Urinary bladder (tissue), 4 donors: ENCODE measurements around the gene KCTD19. TPM values are rescaled to one million over a fixed set of nuclear protein-coding genes. Genes with fewer than 3 reads are reported as not detected.

Source experiments
- DNase-seq: peaks from one replicate; pipeline ENCODE4 v3.0.0-alpha.2; 2015; ENCODE audit errors: extremely low spot score
- H3K27ac ChIP-seq: one replicate; pipeline ENCODE4 v1.5.1; 2013; ENCODE audit warnings: low read depth, mild to moderate bottlenecking, moderate library complexity
- H3K36me3 ChIP-seq: one replicate; pipeline ENCODE4 v1.6.1; 2013; ENCODE audit warnings: mild to moderate bottlenecking, moderate library complexity; ENCODE audit not compliant: insufficient read depth
- H3K4me1 ChIP-seq: one replicate; pipeline ENCODE4 v1.6.1; 2013; ENCODE audit warnings: mild to moderate bottlenecking, moderate library complexity; ENCODE audit not compliant: insufficient read depth
- H3K4me3 ChIP-seq: one replicate; pipeline ENCODE4 v1.5.1; 2013; ENCODE audit warnings: low read depth, low read length
- WGBS: extraction: QIAGEN DNeasy Blood & Tissue Kit; methylation state at CpG from one replicate; pipeline ENCODE4 v1.1.7; 2013; 5-methylcytosine and 5-hydroxymethylcytosine counted together
- polyA plus RNA-seq: library from polyadenylated mRNA; stranded (reverse); fragments of 200-250 nt; gene quantifications from one replicate; pipeline ENCODE4 v1.2.3, GENCODE V29; 2013
- total RNA-seq: library from RNA; depleted of rRNA; stranded (reverse); fragments of >200 nt; gene quantifications from one replicate; pipeline ENCODE4 v1.2.3, GENCODE V29; 2014
- donor health status: healthy with polysubstance abuse.
- donor health status: healthy.

The KCTD19 gene
- total and polyA plus RNA-seq, 2 donors: 0.14 to 1.1 TPM

- no peak for DNase-seq
- no peak overlapping the region for H3K4me3 ChIP-seq
- 94% methylated on average over 21 of the region's 21 CpGs for WGBS
- H3K27ac ChIP-seq: no peak overlapping the region
- H3K4me1 ChIP-seq: no peaks in the 10 kb centered on the region
- no peaks in the 10 kb centered on the region for H3K36me3 ChIP-seq
Observed at GRCh38 chr16:67283826-67284555, 42.5 kb downstream of the KCTD19 start.

GRCh38 chr16:67283039-67283825 is 43.3 kb downstream of the KCTD19 start:
- H3K27ac ChIP-seq: no peak overlapping the region
- no peak overlapping the region for H3K4me3 ChIP-seq
- H3K4me1 ChIP-seq: no peaks in the 10 kb centered on the region
- no peaks in the 10 kb centered on the region for H3K36me3 ChIP-seq
- 90% methylated on average over 7 of the region's 7 CpGs for WGBS
- no peak for DNase-seq

DNA sequence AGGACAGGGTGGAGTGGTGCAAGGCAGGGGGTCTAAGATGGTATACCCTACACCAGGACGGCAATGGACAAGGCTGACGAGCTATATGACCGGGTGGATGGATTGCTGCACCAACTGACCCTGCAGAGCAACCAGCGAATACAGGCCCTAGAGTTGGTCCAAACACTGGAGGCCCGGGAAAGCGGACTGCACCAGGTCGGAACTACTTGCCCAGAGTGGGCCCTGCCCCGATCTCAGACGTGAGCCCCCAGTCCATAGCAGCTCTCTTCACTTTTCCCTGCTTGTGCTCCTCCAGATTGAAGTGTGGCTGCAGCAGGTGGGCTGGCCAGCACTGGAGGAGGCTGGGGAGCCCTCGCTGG is 44.1 kb downstream of the KCTD19 start:
- Histone ChIP-seq H3K4me1 (no peaks in the 10 kb centered on the region), H3K36me3 (no peaks in the 10 kb centered on the region), H3K27ac (no peak overlapping the region), H3K4me3 (no peak overlapping the region)
- 97% methylated on average over 10 of the region's 10 CpGs for WGBS
- no peak for DNase-seq

- 93% methylated on average over 14 of the region's 14 CpGs for WGBS
- H3K27ac ChIP-seq: no peak overlapping the region
- H3K4me1 ChIP-seq: no peaks in the 10 kb centered on the region
- H3K36me3 ChIP-seq: no peaks in the 10 kb centered on the region
- DNase-seq: no peak
- H3K4me3 ChIP-seq: no peak overlapping the region
Observed at GRCh38 chr16:67281536-67282446, 44.8 kb downstream of the KCTD19 start.

- H3K4me3 ChIP-seq: no peak overlapping the region
- H3K36me3 ChIP-seq: no peaks in the 10 kb centered on the region
- no peak overlapping the region for H3K27ac ChIP-seq
- H3K4me1 ChIP-seq: no peaks in the 10 kb centered on the region
- WGBS: 92% methylated on average over 15 of the region's 15 CpGs
- no peak for DNase-seq
Observed at GRCh38 chr16:67280090-67281015, 46.2 kb downstream of the KCTD19 start.

DNA sequence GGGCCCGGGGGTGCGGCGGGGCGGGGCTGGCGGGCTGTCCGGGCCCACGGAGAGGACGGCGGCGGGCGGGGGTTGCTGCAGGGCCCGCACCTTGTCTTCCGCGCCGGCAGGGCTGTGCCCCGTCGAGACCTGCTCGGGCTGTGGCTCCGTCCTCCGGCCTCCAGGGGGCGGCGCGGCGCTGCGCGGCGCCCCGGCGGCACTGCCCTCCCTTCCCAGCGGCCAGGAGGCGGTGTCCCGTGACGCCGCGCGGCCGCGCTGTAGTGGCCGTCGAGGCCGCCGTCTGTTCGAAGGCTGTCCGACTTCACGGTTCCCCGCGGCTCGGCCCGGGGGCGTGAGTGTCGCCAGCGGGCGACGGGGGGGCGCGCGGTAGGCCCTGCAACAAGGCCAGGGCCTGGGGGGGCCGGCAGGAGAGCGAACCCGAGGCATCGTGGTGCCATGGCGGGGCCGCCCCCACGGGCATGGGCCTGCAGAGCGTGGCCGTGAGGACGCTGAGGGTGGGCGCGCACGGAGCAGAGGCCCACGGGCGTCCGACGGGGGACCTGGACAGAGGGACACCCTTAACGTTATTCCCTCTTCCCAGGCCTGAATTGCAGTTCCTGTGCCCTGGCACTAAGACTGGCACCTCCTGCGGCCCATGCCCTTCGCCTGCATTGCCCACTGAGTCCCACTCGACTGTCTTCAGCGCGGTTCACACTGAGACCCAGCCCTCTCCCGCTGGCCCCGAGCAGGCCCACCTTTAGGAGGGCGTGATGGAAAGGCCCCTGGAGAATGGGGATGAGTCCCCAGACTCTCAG is 47.0 kb downstream of the KCTD19 start, which contains the start of gene PLEKHG4:
PLEKHG4 (plus strand) TSS at position 237 of the 794 bp plus-strand sequence; CDS start at position 750, 513 bp downstream.
- H3K27ac ChIP-seq: no peak within 1 kb of the TSS
- H3K4me3 ChIP-seq: peak within 1 kb of the TSS; percentile 62
- DNase-seq: no peak
- H3K4me1 ChIP-seq: no peaks in the 10 kb centered on the region
- WGBS: 25% methylated on average over 82 of the region's 83 CpGs
- H3K36me3 ChIP-seq: no peaks in the 10 kb centered on the region

- DNase-seq: no peak
- Histone ChIP-seq H3K36me3 (no peaks in the 10 kb centered on the region), H3K27ac (no peak overlapping the region), H3K4me1 (no peaks in the 10 kb centered on the region), H3K4me3 (peak overlapping the region; percentile 62)
- WGBS: 4% methylated on average over 42 of the region's 42 CpGs
Observed at GRCh38 chr16:67278773-67279295, 47.7 kb downstream of the KCTD19 start.

GRCh38 chr16:67277999-67278772 is 48.4 kb downstream of the KCTD19 start:
- WGBS: 68% methylated on average over 13 of the region's 13 CpGs
- Histone ChIP-seq H3K36me3 (no peaks in the 10 kb centered on the region), H3K4me3 (peak overlapping the region; percentile 62), H3K27ac (peak overlapping the region; percentile 4), H3K4me1 (no peaks in the 10 kb centered on the region)
- DNase-seq: no peak

DNA sequence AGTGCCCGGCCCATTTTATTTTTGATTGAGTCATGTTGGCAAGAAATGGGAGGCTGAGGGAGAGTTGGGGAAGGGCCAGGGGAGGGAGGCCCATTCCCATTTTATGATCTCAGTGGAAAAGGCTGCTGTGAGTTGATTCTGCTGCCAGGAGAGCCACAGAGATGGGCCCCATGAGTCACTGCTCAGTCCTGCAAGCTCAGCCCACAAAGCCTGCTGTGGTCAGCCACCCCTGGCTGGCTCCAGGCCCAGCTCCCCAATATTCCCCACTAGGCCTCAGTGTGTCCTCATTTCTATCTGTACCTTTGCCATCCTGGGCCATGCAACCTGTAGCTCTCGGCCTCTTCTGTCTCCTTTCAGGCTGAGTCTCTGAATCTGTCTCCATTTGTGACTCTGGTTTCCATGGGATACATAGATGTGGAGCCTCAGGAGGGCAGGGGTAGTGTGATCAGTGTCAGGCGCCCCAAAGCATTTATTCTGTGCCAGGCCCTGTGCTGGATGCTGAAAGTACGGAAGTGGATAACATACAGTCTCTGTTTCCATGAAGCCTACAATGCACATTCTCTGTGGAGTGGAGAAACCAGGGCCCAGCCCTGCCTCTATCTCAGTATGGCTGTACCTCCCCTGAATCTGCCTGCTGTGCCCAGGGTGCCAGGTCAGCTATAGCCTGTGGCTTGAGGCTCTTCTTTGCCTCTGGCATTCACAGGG is 49.1 kb downstream of the KCTD19 start:
- 66% methylated on average over 4 of the region's 4 CpGs for WGBS
- Histone ChIP-seq H3K36me3 (no peaks in the 10 kb centered on the region), H3K4me3 (no peak overlapping the region), H3K4me1 (no peaks in the 10 kb centered on the region), H3K27ac (peak overlapping the region; percentile 4)
- no peak for DNase-seq

- no peak overlapping the region for H3K27ac ChIP-seq
- no peaks in the 10 kb centered on the region for H3K4me1 ChIP-seq
- WGBS: 82% methylated on average over 2 of the region's 2 CpGs
- H3K4me3 ChIP-seq: no peak overlapping the region
- DNase-seq: no peak
- H3K36me3 ChIP-seq: no peaks in the 10 kb centered on the region
Observed at GRCh38 chr16:67275321-67275720, 51.2 kb downstream of the KCTD19 start.

DNA sequence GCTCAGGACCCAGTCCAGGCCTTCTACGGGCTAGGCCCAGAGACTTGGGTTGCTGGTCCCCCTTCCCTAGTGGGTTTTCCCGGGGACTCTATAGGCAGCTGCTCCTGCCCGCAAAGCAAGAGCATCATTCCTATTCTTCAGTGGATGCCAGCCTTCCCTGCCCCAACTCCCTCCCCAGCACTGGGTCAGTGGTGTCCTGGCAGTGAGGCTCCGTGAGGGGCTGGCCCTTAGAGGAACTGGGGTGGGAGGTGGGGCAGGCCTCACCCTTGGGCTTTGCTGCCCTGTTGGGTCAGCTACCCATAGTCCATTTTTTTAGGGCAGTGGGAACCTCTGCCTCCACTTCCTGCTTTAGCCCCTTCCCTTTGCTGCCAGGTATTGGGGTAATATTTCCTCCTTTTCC is 55.1 kb downstream of the KCTD19 start:
- Histone ChIP-seq H3K36me3 (no peaks in the 10 kb centered on the region), H3K4me3 (no peak overlapping the region), H3K27ac (no peak overlapping the region), H3K4me1 (no peaks in the 10 kb centered on the region)
- no peak for DNase-seq
- 89% methylated on average over 4 of the region's 4 CpGs for WGBS
